ENCODE measurements around the gene RAB35.

The RAB35 gene

GRCh38 chr12:120132863-120133385, 16.4 kb upstream of the RAB35 start:
- DNase-seq = no peak

GRCh38 chr12:120132054-120132836, 15.7 kb upstream of the RAB35 start:
- no peak for DNase-seq

- no peak for DNase-seq
These were observed 14.6 kb upstream of the RAB35 start for GRCh38 chr12:120131116-120131515.

- no peak for DNase-seq
These were observed 13.5 kb upstream of the RAB35 start for GRCh38 chr12:120130011-120130410.

- no peak for DNase-seq
These were observed 10.1 kb upstream of the RAB35 start for GRCh38 chr12:120126635-120127005.

GRCh38 chr12:120125792-120126634, 9.5 kb upstream of the RAB35 start:
- no peak for DNase-seq

- DNase-seq = no peak
These were observed 8.5 kb upstream of the RAB35 start for GRCh38 chr12:120125029-120125428.

- DNase-seq = no peak
These were observed 5.3 kb upstream of the RAB35 start for GRCh38 chr12:120121766-120122293.

- no peak for DNase-seq
These were observed 4.8 kb upstream of the RAB35 start for GRCh38 chr12:120121343-120121742.

GRCh38 chr12:120119271-120119973, 2.9 kb upstream of the RAB35 start:
- DNase-seq = peak; percentile 63

GRCh38 chr12:120118321-120119061, 1.9 kb upstream of the RAB35 start:
- DNase-seq = peak; percentile 14

- no peak for DNase-seq
These were observed 1.4 kb upstream of the RAB35 start for GRCh38 chr12:120117961-120118320.

- DNase-seq = peak; percentile 94
These were observed 469 bp upstream of the RAB35 start for GRCh38 chr12:120116792-120117651.

GRCh38 chr12:120115692-120116440, 687 bp downstream of the RAB35 start:
- peak; percentile 46 for DNase-seq

- DNase-seq = no peak
These were observed 1.5 kb downstream of the RAB35 start for GRCh38 chr12:120115066-120115465.

GRCh38 chr12:120110550-120111501, 5.7 kb downstream of the RAB35 start:
- no peak for DNase-seq

GRCh38 chr12:120109570-120110267, 6.8 kb downstream of the RAB35 start:
- DNase-seq = no peak

- DNase-seq = no peak
These were observed 10.4 kb downstream of the RAB35 start for GRCh38 chr12:120106151-120106550.

Measured in fibroblast of skin of scalp (primary cell).